Activated T-cell treated with anti-CD3 and anti-CD28 coated beads, Interleukin-2, amount 50 U/mL, for 24 hours (primary cell): ENCODE results near the gene ZNF239.
"Not testable (repeated sequence)": the region's sequence is repeated elsewhere in the genome, so short reads cannot be mapped to it uniquely, and the experiment has no call there.

Experiments
- DNase-seq: peaks from one replicate; pipeline ENCODE4 v3.0.0-alpha.2; 2020
- H3K27ac Mint-ChIP-seq: 2 replicates; pipeline ENCODE4 v1.8.0; 2020; ENCODE audit warnings: mild to moderate bottlenecking, mixed read lengths
- H3K27me3 Mint-ChIP-seq: 2 replicates; pipeline ENCODE4 v1.8.0; 2020; ENCODE audit warnings: mixed read lengths
- H3K36me3 Mint-ChIP-seq: 2 replicates; pipeline ENCODE4 v1.8.0; 2020; ENCODE audit warnings: low read depth, mixed read lengths
- H3K4me1 Mint-ChIP-seq: 2 replicates; pipeline ENCODE4 v1.8.0; 2020; ENCODE audit warnings: low read depth, mixed read lengths
- H3K4me3 Mint-ChIP-seq: 2 replicates; pipeline ENCODE4 v1.8.0; 2020; ENCODE audit warnings: mild to moderate bottlenecking, moderate library complexity, mixed read lengths
- H3K9me3 Mint-ChIP-seq: 2 replicates; pipeline ENCODE4 v1.8.0; 2020; ENCODE audit warnings: mixed read lengths

Gene ZNF239

DNA sequence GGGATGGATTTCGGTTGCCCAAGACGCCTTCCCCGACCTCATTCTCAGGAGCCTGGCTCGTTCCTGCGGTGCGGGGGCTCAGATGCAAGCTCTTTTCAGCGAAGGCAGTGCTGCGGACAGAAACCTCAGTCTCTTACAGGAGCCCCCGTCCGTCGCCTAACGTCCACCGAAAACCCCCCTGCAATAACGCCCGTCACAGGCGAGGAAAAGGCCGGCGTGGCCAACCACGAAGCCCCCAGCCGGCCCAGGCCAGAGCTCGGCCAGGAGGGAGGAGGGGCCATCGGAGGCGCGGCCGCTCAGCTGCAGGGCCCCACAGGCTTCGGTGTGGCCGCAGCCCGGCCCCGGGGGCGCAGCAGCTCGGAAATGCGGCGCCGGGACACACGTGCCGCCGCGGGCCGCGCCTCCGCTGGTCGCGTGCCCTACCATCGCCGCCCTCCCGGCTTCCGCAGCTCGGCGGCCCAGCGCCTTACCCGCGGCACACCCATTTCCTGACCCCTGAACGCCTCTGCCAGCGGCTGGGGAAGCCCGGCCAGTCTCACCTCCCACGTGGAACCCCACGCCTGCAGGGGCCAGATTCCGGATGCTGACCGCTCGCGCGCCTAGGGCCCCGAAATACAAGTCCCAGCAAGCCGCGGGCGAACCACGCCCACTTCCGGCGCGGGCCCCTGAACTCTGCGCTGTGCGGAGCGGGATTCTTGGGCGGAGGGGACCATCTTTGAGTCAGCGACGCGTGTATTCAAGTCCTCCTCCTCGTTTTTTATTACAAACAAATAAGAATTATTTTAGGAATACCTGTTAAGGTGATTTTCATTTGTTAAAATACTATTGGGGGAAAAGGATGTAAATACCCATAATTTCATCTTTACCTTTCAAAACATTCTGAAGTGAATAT is at the start of gene ZNF239:
TSS of gene ZNF239 (minus strand) at position 616 of the 892 bp plus-strand sequence. CDS start 16,537 bp downstream, outside the sequence.
- H3K27me3 Mint-ChIP-seq = no peaks in the 10 kb centered on the region
- peaks cover 58% of the 10 kb centered on the region for H3K4me1 Mint-ChIP-seq
- H3K9me3 Mint-ChIP-seq = peaks cover 45% of the 10 kb centered on the region
- peak; percentile 92 for DNase-seq
- peak within 1 kb of the TSS; percentile 86 for H3K27ac Mint-ChIP-seq
- H3K36me3 Mint-ChIP-seq = peaks cover 44% of the 10 kb centered on the region
- peak within 1 kb of the TSS; percentile 76 for H3K4me3 Mint-ChIP-seq

DNA sequence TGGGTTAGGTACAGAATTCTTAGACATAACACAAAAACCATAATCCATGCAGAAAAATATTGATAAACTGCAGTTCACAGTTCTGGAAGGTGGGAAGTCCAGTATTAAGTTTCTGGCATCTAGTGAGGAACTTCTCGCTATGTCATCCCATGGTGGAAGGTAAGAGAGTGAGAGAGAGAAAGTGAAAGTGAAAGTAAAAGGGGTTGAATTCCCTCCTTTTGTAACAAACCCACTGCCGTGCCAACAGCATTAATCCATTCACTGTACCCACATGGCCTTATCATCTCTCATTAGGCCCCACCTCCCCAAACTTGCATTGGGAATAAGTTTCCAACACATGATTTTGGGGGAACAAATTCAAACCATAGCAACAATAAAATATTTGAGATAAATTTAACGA is 48.9 kb upstream of the ZNF239 start:
- peaks cover 16% of the 10 kb centered on the region for H3K4me1 Mint-ChIP-seq
- H3K9me3 Mint-ChIP-seq = peaks cover 38% of the 10 kb centered on the region
- no peak for DNase-seq
- H3K4me3 Mint-ChIP-seq = peak overlapping the region; percentile 1
- H3K27ac Mint-ChIP-seq = no peak overlapping the region
- no peaks in the 10 kb centered on the region for H3K27me3 Mint-ChIP-seq
- H3K36me3 Mint-ChIP-seq = peaks cover 30% of the 10 kb centered on the region

DNA sequence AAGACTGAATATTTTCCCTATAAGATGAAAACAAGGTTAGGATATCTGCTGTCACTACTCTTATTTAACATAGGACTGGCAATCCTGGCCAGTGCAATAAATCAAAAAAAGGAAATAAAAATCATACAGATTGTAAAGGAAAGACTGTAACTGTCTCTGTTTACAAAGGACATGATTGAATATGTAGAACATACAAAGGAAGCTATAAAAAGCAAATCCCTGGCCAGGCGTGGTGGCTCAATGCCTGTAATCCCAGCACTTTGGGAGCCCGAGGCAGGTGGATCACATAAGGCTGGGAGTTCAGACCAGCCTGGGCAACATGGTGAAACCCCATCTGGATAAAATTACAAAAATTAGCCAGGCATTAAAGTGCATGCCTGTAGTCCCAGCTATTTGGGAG is 47.6 kb upstream of the ZNF239 start:
- Mint-ChIP-seq H3K9me3 (peaks cover 44% of the 10 kb centered on the region), H3K4me3 (no peak overlapping the region), H3K27ac (no peak overlapping the region), H3K27me3 (no peaks in the 10 kb centered on the region), H3K4me1 (peaks cover 16% of the 10 kb centered on the region), H3K36me3 (peaks cover 41% of the 10 kb centered on the region)
- DNase-seq = no peak

DNA sequence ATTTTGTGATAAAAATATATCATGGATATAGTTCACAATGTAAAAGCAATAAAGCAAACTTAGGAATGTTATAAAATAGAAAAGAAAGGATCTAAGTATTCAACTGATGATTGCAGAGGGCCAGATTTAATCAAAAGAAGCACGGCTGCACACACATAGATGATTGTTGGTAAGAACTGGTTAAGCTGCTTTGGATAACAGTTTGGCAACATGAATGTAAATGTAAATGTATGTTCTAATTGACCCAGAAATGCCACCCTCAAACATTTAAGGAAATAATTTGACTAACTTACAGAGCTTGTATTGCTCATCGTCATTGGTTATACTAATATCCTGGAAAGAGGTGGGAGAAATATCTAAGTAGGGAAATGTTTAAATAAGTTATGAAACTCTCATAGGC is 45.0 kb upstream of the ZNF239 start:
- Mint-ChIP-seq H3K4me3 (no peak overlapping the region), H3K27ac (no peak overlapping the region)

DNA sequence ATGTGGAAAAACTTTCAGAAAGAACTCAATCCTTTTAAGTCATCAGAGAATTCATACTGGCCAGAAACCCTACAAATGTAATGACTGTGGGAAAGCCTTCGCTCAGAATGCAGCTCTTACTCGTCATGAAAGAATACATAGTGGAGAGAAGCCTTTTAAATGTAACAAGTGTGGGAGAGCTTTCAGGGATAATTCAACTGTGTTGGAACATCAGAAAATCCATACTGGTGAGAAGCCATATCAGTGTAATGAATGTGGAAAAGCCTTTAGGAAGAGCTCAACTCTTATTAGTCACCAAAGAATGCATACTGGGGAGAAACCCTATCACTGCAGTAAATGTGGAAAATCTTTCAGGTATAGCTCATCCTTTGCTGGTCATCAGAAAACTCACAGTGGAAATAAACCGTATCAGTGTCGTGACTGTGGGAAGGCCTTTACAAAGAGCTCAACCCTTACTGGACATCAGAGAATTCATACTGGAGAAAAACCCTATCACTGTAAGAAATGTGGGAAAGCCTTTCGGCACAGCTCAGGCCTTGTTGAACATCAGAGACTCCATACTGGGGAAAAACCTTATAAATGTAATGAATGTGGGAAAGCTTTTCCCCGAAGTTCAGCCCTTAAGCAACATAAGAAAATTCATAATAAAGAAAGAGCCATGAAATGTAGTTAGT is 42.4 kb upstream of the ZNF239 start:
- H3K27me3 Mint-ChIP-seq = no peaks in the 10 kb centered on the region
- H3K4me3 Mint-ChIP-seq = no peak overlapping the region
- peaks cover 13% of the 10 kb centered on the region for H3K4me1 Mint-ChIP-seq
- peaks cover 64% of the 10 kb centered on the region for H3K9me3 Mint-ChIP-seq
- peaks cover 86% of the 10 kb centered on the region for H3K36me3 Mint-ChIP-seq
- no peak for DNase-seq
- no peak overlapping the region for H3K27ac Mint-ChIP-seq

More for the DNA sequence above, 45.0 kb upstream of the ZNF239 start:
- peaks cover 67% of the 10 kb centered on the region for H3K36me3 Mint-ChIP-seq
- peaks cover 65% of the 10 kb centered on the region for H3K9me3 Mint-ChIP-seq
- H3K27me3 Mint-ChIP-seq = no peaks in the 10 kb centered on the region
- H3K4me1 Mint-ChIP-seq = peaks cover 16% of the 10 kb centered on the region
- no peak for DNase-seq

DNA sequence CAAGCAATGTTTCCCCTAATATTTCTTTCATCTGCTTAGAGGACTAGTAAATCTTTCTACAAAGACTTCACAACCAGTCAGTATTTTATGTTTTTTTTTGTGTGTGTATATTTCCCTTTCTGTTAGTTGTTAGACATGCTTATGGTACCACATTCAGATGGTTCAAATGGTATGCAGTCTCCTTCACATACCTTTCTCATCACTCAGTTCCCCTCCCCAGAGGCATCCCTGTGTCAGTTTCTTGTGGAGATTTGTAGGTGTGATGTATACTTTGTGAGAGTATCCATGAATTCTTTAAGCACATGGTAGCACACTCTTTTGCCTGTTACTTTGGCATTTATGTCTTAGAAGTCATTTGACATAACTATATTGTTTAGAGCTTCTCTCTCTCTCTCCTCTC is 36.2 kb upstream of the ZNF239 start:
- H3K4me1 Mint-ChIP-seq = peaks cover 56% of the 10 kb centered on the region
- peaks cover 30% of the 10 kb centered on the region for H3K9me3 Mint-ChIP-seq
- H3K27ac Mint-ChIP-seq = no peak overlapping the region
- H3K36me3 Mint-ChIP-seq = peaks cover 92% of the 10 kb centered on the region
- H3K27me3 Mint-ChIP-seq = no peaks in the 10 kb centered on the region
- no peak for DNase-seq
- no peak overlapping the region for H3K4me3 Mint-ChIP-seq

DNA sequence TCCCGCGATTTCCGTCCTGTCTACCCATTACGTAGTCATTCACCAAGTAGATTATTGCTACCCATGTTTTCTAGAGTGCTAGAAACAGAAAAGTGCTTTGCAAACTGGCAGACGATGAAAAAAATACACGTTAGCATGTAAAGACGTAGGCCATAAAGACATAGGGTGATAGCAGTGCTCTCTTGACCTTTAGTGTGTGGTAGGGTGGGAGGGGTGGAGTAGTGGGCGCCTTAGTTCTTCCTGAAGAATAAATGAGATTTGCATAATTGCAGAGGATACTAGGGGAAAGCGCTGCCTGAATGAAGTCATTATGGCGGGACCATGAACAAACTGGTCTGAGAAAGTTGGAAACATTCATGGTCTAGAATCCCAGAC is 32.8 kb upstream of the ZNF239 start:
- H3K27ac Mint-ChIP-seq = peak overlapping the region; percentile 87
- peak overlapping the region; percentile 82 for H3K4me3 Mint-ChIP-seq
- peaks cover 48% of the 10 kb centered on the region for H3K4me1 Mint-ChIP-seq
- no peak for DNase-seq
- no peaks in the 10 kb centered on the region for H3K27me3 Mint-ChIP-seq
- peaks cover 58% of the 10 kb centered on the region for H3K36me3 Mint-ChIP-seq
- H3K9me3 Mint-ChIP-seq = peaks cover 13% of the 10 kb centered on the region

DNA sequence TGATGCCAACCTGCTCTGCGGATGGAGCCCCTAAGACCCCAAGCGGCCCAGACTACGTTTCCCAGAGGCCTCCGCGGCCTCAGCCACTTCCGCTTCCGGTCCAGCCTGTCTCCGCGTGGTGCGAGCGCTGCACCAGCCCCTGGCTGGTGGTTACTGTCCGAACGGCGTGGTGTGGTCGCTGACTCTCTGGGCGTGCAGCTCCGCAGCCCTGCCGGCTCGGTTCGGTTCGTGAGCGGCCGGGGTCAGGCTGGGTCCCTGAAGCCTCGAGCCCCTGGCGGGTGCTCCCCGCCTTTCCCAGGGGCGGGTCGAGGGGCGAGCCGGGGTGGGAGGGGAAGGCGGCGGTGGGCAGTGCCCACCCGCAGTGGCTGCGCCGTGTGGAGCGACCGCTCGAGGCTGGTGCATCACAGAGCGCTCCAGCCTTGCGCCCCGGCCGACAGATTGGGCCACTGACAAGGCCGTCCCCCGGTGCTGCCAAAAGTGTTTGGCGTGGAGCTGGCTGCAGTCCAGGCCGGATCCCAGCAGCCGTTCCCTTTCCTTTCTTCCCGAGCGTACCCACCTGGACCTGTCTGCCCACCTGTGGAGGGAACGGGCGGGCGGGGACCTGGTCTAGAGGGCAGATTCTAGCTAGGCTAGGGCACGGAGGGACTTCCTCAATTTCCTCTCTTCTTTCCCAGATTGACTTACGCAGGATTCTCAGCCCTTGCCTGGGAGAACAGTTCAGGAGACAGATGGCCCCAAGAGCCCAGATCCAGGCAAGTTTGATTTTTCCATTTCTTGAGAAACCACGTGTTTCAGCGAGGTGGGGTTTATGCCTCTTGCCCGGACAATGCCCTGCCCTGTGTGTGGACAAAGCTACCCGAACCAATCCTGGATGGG is 32.1 kb upstream of the ZNF239 start, which contains the start of gene ZNF485:
TSS of gene ZNF485 (plus strand) at position 116 of the 876 bp plus-strand sequence. CDS start at position 729, 613 bp downstream.
- H3K36me3 Mint-ChIP-seq = peaks cover 51% of the 10 kb centered on the region
- peak; percentile 85 for DNase-seq
- peak within 1 kb of the TSS; percentile 87 for H3K27ac Mint-ChIP-seq
- peaks cover 9% of the 10 kb centered on the region for H3K9me3 Mint-ChIP-seq
- H3K4me3 Mint-ChIP-seq = peak within 1 kb of the TSS; percentile 82
- H3K4me1 Mint-ChIP-seq = peaks cover 45% of the 10 kb centered on the region
- H3K27me3 Mint-ChIP-seq = no peaks in the 10 kb centered on the region

DNA sequence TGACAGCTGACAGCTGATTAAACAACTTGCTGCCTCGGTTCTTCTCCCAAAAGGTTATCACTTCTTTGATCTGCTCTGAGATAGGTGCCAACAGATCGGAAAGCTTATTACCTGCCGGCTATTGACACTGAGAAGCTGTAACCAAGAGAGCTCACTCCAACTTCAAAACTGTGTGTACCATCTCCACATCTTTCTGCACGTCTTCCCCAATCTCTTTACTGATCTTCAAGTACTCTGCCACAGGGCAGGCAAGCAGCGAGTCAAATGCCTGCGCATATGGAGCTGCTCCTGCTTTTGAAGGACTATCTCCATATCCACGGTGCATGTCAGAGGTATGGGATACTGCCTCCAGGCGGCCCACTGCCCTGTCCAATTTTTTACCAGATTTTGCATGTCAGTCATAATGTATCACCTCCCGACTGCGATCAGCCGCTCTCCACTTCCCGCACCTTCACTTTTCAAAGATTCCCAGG is 31.5 kb upstream of the ZNF239 start:
- no peak for DNase-seq
- H3K36me3 Mint-ChIP-seq = peaks cover 47% of the 10 kb centered on the region
- peak overlapping the region; percentile 77 for H3K27ac Mint-ChIP-seq
- peaks cover 45% of the 10 kb centered on the region for H3K4me1 Mint-ChIP-seq
- H3K27me3 Mint-ChIP-seq = no peaks in the 10 kb centered on the region
- peak overlapping the region; percentile 82 for H3K4me3 Mint-ChIP-seq
- peaks cover 9% of the 10 kb centered on the region for H3K9me3 Mint-ChIP-seq

DNA sequence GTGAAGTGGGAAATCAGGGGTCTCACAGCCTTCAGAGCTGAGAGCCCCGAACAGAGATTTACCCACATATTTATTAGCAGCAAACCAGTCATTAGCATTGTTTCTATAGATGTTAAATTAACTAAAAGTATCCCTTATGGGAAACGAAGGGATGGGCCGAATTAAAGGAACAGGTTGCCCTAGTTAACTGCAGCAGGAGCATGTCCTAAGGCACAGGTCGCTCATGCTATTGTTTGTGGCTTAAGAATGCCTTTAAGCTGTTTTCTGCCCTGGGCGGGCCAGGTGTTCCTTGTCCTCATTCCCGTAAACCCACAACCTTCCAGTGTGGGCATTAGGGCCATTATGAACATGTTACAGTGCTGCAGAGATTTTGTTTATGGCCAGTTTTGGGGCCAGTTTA is 27.2 kb upstream of the ZNF239 start:
- not testable (repeated sequence) for H3K4me3 Mint-ChIP-seq, H3K4me1 Mint-ChIP-seq, H3K36me3 Mint-ChIP-seq, DNase-seq, H3K9me3 Mint-ChIP-seq, H3K27ac Mint-ChIP-seq, H3K27me3 Mint-ChIP-seq

DNA sequence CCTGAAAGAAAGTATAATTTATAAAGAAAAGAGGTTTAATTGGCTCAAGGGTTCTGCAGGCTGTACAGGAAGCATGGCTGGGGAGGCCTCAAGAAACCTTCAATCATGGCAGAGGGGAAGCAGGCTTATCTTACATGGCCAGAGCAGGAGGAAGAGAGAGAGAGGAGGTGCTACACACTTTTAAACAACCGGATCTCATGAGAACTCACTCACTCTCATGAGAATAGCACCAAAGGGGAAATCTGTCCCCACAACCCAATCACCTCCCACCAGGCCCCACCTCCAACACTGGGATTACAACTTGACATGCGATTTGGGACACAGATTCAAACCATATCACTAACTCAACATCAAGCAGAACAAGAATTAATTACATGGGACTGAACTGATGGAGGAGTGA is 24.9 kb upstream of the ZNF239 start:
- no peaks in the 10 kb centered on the region for H3K9me3 Mint-ChIP-seq
- H3K27ac Mint-ChIP-seq = no peak overlapping the region
- H3K27me3 Mint-ChIP-seq = no peaks in the 10 kb centered on the region
- no peak for DNase-seq
- no peaks in the 10 kb centered on the region for H3K36me3 Mint-ChIP-seq
- no peak overlapping the region for H3K4me3 Mint-ChIP-seq
- peaks cover 25% of the 10 kb centered on the region for H3K4me1 Mint-ChIP-seq

DNA sequence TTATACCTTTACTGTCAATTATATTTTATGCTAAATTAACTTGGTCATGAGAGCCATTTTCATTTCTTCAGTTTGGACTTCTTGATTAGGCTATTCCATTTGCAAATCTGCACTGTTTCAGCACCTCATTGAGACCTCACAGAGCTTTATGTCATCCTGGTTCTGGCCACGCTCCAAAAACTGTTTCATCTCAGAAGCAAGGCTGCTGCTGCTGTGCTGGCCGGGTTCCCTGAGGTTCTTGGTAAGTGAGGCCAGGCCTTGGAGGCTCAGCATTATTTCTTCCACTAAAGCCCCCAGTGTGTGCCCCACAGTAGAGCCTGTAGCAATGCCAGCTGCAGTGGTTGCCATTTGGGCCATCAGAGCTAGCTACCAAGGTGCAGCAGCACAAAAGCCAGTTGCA is 24.0 kb upstream of the ZNF239 start:
- Mint-ChIP-seq H3K27me3 (peaks cover 5% of the 10 kb centered on the region), H3K36me3 (no peaks in the 10 kb centered on the region), H3K4me1 (peaks cover 28% of the 10 kb centered on the region), H3K4me3 (no peak overlapping the region), H3K9me3 (no peaks in the 10 kb centered on the region), H3K27ac (no peak overlapping the region)
- no peak for DNase-seq

DNA sequence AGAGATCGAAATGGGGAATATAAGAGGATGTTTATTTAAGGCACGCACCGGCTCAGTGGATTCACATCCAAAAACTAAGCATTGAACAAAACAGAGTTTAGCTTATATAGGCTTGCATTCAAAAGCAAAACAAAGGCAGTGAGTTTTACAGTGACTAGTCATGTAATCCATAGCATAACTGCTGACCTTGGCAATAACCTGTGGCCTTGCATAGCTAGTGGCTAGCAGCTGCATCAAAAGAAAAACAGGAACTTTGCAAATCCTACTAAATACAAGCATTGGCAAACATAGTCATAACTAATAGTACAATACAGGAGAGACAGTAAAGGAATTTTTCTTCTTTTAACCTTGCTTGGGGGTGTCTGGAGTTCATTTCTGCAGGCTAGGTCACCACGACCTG is 22.1 kb upstream of the ZNF239 start:
- Mint-ChIP-seq H3K9me3 (peaks cover 4% of the 10 kb centered on the region), H3K27ac (no peak overlapping the region), H3K36me3 (no peaks in the 10 kb centered on the region), H3K27me3 (peaks cover 5% of the 10 kb centered on the region), H3K4me1 (peaks cover 28% of the 10 kb centered on the region), H3K4me3 (no peak overlapping the region)
- DNase-seq = no peak

DNA sequence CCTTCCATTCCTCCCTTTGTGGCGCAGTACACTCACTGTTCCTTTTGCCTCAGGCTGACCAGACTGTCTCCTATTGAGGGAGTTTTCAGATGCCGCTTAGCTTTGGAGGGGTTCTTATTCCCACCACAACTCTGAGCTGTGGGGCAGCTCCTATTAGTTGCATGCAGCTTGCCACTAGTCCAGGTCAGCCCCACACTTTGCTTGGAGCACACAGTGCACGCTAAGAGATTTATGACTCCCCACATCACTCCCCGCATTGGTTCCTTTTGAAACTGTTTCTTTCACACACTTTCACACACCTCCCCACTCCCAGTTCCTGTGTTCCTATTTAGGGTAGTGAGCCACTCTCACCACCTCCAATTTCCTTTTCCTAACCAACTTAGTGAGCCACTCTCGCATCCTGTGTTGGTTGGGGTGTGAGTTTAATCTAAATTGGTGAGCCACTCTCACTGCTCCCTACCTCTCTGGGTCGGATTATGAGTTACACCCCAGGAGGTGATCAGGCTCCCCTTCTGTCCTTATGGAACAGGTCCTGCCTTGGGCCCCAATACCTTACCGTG is 21.4 kb upstream of the ZNF239 start:
- Mint-ChIP-seq H3K4me3 (peak overlapping the region; percentile 56), H3K27ac (peak overlapping the region; percentile 61), H3K36me3 (no peaks in the 10 kb centered on the region), H3K27me3 (peaks cover 5% of the 10 kb centered on the region), H3K4me1 (peaks cover 28% of the 10 kb centered on the region), H3K9me3 (peaks cover 8% of the 10 kb centered on the region)
- DNase-seq = peak; percentile 47
